HG03565 (cell line): ENCODE measurements around the gene ZBTB7B.
A peak's percentile ranks its signal among the peaks of the same experiment; 100 is the strongest.

Source experiments
- ATAC-seq: cut with Tn5 transposase; IDR thresholded peaks from one replicate; pipeline ENCODE4 v1.9.1; 2021; ENCODE audit warnings: mild to moderate bottlenecking, moderate library complexity; ENCODE audit not compliant: unreplicated experiment

ZBTB7B gene

DNA sequence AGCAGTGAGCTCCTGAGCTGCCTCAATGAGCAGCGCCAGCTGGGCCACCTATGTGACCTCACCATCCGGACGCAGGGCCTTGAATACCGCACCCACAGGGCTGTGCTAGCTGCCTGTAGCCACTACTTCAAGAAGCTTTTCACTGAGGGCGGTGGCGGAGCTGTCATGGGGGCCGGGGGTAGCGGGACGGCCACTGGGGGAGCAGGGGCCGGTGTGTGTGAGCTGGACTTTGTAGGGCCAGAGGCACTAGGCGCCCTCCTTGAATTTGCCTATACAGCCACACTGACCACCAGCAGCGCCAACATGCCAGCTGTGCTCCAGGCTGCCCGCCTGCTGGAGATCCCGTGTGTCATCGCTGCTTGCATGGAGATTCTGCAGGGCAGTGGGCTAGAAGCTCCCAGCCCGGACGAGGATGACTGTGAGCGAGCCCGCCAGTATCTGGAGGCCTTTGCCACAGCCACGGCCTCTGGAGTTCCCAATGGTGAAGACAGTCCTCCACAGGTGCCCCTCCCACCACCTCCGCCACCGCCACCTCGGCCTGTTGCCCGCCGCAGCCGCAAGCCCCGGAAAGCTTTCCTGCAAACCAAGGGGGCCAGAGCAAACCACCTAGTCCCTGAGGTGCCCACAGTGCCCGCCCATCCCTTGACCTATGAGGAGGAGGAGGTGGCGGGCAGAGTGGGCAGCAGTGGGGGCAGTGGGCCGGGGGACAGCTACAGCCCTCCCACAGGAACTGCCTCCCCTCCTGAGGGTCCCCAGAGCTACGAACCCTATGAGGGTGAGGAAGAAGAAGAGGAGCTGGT is 12.3 kb downstream of the ZBTB7B start:
- no peak for ATAC-seq

DNA sequence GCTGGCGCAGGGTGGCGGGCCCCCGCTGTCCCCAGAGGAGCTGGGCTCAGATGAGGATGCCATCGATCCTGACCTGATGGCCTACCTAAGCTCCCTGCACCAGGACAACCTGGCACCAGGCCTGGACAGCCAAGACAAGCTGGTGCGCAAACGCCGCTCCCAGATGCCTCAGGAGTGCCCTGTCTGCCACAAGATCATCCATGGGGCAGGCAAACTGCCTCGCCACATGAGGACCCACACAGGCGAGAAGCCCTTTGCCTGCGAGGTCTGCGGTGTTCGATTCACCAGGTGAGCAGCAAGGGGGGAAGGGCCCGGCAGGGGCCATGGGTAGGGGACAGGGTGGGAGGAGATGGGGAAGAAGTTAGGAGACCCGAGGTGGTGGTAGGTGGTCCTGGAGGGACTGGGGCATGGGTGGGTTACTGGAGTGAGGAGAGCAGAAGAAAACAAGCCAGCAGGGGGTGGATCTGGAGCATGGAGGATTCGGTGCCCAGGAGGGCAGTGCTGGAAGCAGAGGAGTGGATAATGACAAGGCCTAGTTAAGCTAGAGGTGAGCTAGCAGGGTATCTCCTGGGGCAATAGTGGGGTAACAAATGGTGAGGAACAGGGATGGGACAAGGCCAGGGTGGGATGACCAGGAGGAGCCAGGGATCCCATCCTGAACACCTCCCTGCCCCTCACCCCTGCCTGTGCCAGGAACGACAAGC is 13.1 kb downstream of the ZBTB7B start:
- ATAC-seq: no peak

DNA sequence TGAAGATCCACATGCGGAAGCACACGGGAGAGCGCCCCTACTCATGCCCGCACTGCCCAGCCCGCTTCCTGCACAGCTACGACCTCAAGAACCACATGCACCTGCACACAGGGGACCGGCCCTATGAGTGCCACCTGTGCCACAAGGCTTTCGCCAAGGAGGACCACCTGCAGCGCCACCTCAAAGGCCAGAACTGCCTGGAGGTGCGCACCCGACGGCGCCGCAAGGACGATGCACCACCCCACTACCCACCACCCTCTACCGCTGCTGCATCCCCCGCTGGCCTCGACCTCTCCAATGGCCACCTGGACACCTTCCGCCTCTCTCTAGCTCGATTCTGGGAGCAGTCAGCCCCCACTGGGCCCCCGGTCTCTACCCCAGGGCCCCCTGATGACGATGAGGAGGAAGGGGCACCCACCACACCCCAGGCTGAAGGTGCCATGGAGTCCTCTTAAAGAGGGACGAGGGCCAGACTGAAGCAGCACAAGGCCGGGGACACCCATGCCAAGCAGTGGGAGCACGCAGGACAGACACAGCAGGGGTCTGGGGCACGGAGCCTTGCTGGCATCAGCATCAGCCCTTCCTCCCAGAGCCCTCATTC is 13.7 kb downstream of the ZBTB7B start:
- ATAC-seq: no peak

DNA sequence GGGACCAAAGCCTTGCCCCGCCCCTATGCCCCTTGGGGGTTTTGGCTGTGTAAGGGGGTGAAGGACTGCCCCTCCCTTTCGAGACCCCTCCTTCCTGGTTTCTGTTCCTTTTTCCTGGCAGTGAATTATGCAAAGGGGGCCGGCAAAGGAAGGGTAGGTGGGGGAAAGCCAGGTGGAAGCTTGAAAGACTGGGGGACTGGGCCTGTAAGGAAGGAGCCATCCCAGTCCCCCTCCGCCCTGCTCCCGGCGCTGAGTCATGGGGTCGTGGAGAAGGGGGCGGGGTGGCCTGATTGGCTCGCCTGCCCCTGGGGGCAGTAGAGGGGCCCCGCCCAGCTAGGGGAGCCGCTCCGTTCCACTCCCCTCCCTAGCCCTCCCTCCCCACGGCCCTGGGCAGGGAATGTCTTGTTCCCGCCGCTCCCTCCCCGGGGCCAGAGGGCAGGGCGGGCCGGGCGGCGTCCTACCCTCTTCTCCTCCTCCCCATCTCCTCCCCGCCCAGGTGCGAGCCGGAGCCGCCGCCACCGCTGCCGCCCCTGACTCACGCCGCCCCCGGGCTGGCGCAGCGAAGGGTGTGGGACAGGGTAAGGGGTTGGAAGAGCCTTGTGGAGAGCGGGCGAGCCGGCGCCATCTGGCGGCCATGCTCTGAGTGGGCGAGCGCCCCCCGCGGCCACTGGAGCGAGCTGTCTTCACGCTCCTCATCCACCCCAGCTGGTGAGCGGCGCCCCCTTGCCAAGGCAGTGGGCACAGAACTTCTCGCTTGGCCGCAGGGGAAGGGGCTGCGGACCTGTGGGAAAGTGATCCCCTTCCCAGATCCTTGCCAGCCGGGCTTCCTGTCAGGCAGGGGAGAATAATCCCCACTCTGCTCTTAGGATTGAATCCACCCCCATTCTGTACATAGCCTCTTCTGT is 14.7 kb downstream of the ZBTB7B start:
- ATAC-seq: peak; percentile 74

DNA sequence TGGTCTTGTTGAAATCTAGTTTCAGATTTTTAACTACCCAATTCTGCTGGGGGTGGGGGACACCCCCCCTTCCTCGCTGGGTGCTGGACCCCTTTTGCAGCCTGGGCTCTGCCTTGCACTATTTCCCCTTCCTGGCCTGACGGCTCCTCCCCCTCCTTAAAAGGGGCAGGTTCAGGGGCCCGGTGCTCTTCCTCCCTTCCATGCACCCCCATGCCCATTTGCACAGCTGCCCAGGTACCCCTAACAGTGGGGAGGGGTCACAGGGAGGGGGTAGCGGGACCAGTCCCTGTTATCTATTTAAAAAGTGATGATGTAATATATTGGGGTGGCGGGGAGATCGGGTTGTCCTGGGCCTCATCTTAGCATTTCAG is 15.3 kb downstream of the ZBTB7B start:
- no peak for ATAC-seq

DNA sequence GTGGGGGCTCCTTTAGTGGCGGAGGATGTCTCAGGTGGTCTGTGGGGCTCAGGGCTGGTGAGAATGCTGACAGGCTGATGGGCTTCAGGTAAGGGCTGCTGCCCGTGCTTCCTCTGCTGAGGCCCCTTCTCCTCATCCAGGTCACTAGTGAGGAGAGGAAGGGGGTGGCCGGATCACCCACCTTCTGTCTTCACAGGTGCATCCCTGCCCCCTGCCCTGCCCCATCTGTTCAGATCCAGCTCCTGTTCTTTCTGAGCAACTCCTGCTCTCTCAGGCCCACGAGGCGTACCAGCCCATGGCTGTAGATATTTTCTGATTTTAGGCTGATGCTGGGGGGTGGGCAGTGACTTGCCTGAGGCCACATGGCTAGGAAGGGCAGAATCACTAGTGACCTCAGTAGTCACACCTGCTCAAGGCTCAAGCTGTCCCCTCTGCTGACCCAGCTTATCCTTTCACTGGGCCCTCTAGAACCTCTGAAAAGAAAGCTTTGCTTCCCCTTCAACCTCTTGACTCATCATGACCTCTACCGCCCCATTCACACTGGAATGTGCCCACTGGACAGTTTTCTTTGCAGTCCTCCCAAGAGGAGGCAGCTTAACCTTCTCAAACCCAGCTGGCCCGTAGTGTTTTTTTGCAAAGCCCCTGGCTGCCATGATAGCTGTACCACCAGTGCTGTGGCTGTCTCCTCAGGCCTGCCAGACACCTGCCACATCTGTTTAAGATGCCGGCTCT is 16.2 kb downstream of the ZBTB7B start:
- ATAC-seq: no peak

DNA sequence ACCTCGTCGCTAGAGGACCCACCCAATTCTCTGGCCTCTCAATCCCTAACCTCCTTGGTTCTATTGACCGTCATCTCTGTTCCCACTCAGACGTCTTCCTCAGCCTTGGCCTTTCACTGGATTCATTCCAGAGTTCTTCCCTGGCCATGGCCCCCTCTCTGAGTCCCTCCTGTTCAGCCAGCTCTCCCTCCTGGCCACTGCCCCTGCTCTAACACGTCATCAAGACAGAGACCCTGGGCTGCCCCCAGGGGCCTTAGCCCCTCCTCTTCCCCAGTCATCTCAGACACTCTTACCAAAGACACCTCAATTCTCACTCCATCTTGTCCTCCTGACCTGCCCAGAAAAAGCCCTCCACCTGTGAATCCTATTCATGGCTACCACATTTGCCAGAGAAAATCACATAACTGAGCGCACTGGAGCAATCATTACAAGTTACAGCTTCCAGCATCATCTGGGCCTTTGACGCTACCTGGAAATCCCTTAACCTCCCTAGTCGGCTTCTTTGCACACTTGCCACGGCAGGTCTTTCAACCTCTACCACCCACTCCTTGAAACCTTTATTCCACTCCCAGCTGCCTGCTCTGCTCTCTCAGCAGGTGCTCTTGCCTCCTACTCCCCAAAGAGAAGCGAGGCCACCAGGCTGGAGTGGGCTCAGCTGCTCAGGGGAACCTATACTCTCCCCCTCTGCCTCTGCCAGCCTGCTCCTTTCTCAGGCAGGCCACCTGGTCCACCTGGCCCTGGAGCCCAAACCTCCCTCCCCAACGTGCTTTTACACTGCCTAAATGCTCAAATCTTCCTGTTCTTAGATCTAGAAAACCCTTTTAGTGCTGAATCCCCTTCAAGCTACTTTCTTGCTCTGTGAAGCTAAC is 17.0 kb downstream of the ZBTB7B start:
- ATAC-seq: no peak

DNA sequence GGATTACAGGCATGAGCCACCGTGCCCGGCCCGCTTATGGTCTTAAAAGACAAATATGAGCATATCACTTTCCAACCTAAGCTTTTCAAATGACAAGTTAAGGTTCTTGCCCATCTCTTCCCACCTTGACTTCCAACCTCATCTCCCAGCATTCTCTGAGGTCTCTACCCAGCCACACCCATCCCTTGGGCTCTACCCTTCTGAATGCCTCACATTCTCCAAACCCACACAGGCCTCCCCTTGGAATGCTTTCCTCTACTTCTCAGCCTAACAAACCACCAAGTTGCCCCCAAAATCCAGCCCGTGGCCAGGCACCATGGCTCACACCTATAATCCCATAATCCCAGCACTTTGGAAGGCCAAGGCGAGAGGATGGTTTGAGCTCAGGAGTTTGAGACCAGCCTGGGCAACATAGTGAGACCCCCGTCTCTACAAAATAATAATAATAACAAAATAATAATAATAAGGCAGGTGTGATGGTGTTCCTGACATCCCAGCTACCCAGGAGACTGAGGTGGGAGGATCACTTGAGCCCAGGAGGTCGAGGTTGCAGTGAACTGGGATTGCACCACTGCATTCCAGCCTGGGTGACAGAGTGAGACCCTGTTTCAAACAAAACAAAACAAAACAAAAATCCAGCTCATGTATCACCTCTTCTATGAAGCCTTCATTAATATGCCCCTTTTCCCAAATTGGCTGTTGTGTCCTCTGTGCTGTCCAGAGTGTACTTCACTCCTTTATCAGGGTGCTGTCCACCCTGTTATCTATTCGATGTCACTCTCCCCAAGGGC is 19.7 kb downstream of the ZBTB7B start:
- no peak for ATAC-seq

DNA sequence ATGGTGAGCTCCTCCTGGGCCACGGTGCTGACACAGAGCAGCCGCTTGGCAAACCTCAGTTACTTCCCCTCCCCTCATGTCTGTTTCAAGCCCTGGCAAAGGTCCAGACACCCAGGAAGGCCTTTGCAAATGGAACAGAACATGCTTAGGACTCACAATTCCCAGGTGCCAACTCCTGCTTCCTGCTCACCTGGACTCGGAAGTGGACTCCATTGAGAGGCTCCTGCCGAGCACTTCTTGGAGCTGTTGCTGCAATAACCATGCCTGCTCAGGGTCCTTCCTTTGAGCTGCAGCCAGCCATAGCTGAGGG is 20.3 kb downstream of the ZBTB7B start:
- no peak for ATAC-seq

DNA sequence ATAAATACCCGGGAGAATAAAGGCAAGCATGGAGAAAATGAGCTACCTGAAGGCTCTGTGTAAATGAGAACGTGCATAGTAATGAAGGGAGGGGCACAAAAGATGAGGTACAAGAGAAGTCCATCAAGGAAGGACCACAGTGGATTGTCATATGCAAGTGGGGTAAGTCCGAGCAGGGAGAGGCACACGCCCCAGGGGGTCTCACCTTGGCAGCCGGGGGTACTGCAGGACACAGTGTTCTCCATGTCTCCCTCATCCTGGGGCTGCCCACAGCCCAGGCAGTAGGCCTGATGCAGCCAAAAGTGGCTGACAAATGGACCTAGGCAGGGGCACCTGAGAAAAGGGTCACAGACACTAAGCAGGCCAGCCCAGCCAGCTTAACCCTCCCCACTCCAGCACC is 21.0 kb downstream of the ZBTB7B start:
- no peak for ATAC-seq

DNA sequence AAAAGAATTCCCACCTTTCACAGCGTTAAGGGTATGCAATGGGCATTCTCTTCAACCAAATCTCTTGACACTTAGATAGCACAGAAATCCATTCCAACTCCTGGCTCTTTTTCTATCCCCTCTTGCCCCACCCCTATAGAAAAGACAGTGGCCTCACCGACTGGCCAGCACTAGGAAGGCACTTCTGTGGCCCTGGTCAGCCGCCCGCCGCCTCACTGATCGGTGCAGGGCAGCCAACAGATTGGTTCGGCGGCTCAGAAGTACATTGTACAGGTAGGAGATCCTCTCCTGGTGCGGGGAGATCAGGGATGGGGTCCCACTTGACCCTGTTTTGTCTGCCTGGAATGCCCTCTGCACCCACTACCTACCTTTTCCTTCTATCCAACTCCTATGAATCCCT is 21.7 kb downstream of the ZBTB7B start:
- no peak for ATAC-seq

DNA sequence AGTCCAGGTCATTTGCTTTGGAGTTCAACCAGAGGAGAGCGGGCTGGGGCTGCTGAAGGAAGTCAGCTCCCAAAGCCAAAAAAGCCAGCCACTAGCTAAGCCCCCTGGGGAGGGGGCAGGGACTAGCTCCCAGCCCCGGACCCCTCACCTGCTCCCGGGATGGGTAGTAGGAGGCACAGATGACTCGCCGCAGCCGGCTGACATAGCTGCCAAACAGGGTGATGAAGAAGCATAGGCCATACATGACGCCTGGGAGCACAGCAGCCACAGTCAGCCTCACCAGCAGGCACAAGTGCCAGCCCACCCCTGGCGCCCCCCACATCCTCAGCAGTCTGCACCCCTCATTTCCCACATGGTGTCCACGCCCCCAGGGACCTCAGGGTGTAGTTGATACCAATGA is 23.6 kb downstream of the ZBTB7B start:
- ATAC-seq: no peak

DNA sequence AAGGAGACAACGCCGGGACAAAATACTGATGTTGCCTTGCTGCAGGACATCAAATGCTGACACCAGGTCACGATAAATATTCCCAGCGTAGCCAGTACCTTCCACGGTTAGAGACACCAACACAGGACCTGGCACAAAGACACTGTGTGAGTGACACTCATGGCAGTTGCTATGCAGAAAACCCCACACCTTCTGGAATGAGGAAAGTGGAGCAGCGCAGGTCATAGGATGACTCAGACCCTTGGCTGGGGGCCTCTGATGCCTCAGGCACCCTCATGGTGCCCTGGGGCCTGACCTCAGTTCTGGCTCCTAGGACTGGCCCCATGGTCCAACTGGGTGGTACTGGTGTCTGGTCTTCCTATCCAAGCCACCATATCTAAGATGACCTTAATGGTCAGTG is 24.0 kb downstream of the ZBTB7B start:
- ATAC-seq: no peak

DNA sequence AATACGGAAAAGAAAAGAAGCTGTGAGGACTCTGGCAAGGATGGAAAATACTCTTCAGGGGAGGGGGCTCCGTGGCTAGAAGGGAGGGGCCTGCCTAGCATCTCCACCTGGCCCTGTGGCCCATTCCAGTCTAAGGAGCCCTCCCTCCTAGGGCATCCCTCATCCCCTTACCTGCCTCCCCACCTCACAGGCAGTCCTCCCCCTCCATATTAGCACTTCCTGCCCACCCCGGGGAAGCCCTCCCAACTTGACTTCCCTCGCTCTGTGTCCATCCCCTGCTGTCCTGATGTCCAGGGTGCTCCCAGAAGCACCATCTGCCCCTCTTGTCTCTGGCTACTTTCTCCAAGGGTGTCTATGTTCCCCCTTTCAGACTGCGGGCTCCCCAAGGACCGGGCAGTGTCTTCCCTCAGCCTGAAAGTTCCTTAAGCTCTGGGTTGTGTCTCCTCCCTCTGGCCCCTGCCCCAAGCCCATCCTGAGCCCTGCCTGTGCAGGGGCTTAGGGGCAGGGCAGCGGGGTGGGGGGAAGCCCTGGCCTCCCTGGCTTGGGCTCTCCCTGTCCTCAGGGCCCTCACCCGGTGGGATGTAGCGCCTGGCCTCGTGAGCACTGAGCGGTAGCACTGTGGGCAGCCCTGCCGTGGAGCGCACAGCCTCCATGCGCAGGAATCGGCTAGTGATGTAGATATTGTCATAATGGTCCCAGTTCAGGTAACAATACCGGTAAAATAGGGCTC is 27.1 kb downstream of the ZBTB7B start:
- ATAC-seq: no peak

DNA sequence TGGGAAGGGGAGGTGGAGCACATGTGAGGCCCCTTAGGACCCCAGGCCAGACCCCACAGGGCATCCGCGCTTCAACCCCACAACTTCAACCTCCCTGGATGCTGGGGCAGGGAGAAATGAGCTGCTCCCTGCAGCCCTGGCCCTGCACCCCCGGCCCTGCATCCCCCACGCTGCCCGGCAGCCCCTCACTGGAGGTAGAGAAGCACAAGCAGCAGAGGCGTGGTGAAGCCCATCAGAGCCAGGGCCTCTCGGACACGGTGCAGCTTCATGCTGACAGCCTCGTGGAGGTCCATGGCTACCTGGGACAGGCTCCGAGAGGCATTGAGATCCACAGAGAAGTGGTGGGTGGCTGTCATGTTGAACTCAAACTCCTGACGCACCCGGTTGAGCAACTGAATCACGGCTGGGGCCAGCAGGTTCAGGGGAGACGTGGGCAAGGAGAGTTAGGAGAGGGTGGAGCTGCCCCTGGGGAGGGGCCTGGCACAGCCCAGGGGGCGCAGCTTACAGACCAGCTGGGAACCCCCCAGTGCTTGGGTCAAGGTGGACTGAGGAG is 27.7 kb downstream of the ZBTB7B start:
- ATAC-seq: no peak

DNA sequence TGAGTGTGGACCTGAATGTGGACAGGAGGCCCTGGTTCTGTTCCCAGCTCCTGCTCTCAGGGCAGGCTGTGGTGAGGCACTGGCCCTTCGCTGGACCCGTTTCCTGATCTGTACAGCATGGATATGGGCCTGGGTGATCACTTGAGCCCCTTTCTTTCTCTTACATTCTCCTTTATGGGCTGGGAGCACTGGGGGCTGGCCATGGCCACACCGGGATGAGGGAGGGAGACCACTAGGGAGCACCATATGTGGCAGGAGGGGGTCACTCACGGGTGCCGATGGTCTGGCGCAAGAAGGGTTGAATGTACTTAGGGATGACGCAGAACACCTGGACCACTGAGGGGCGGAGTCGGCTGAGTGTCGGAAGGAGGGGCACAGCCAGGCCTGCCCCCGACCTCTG is 28.3 kb downstream of the ZBTB7B start:
- no peak for ATAC-seq

DNA sequence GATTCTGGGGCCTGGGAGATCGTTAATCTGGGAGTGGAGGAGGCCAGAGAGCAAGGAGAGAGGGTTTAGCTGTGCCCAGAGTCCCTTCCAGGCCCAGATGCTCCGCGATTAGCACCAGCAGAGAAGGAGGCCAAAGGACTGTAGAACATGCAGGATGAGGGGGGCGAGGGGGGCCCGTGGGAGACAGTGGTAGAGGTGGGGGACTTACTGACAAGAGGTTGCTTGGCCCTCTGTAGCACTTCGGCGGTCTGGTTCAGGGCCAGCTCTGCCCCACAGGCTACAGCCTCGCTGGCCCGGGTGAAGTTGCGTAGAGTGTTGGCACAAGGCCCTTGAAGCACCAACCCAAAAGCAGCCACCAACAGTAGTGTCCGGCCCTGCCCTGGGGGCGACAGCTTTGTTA is 30.3 kb downstream of the ZBTB7B start:
- ATAC-seq: no peak

DNA sequence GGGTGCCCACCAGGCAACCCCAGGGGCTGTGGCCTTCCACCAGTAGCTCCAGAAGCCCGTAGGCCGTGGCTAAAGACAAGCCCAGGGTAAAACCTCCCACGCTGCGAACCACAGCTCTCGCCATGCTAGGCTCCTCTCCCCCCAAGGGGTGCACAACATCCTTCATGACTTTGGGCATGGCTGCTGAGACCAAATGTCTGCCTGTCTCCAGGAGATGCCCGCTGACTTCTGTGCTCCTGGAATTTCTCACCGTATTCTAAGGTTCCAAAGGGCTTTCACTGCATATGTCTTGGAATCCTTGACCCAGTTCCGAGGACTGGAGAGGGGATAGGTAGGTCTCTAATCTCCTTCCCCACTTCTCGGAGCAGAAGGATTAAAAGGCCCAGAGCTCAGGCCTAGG is 30.9 kb downstream of the ZBTB7B start, which contains the start of the genes DCST1 and DCST2:
DCST1 (plus strand) TSS at position 301 of the 400 bp plus-strand sequence. CDS start 213 bp downstream, outside the sequence.
DCST2 (minus strand) TSS at position 258 of the 400 bp plus-strand sequence; CDS start at position 178, 80 bp downstream.
- no peak for ATAC-seq
